SU-DHL-6 (cell line): Measurements from ENCODE around the gene BCAS3.

Experiments used
- CTCF ChIP-seq: fragments of 200-600 bp; sonication (generic); IDR thresholded peaks from one replicate; pipeline ENCODE4 v1.5.1; 2017; ENCODE audit warnings: antibody characterized with exemption, mild to moderate bottlenecking, low read length, moderate library complexity; ENCODE audit not compliant: insufficient read depth, poor library complexity, severe bottlenecking
- EZH2phosphoT487 ChIP-seq: fragments of 200-600 bp; sonication (generic), shearing (Covaris generic); conservative IDR thresholded peaks from 2 replicates; pipeline ENCODE4 v1.6.1; 2018; ENCODE audit warnings: mild to moderate bottlenecking, antibody characterized with exemption, low read length, moderate library complexity, mixed read lengths

- TF ChIP-seq CTCF (no peak), EZH2phosphoT487 (no peak)
Observed at GRCh38 chr17:61221597-61222471, 544.2 kb downstream of the BCAS3 start.
